HG03139 (cell line): ENCODE measurements around the gene CSNK1A1.
"Not testable (repeated sequence)": the region's sequence is repeated elsewhere in the genome, so short reads cannot be mapped to it uniquely, and the experiment has no call there.

ENCODE experiments used
- ATAC-seq: cut with Tn5 transposase; IDR thresholded peaks from one replicate; pipeline ENCODE4 v1.9.1; 2021; ENCODE audit not compliant: unreplicated experiment

Gene CSNK1A1

GRCh38 chr5:149535787-149536186 lies 15.5 kb downstream of the CSNK1A1 start:
- ATAC-seq: not testable (repeated sequence)

- ATAC-seq: no peak
Measured at GRCh38 chr5:149532413-149532812, 18.8 kb downstream of the CSNK1A1 start.

- no peak for ATAC-seq
Measured at GRCh38 chr5:149529463-149529862, 21.8 kb downstream of the CSNK1A1 start.

GRCh38 chr5:149528281-149529060 lies 22.8 kb downstream of the CSNK1A1 start:
- no peak for ATAC-seq

GRCh38 chr5:149526845-149527590 lies 24.2 kb downstream of the CSNK1A1 start:
- ATAC-seq: no peak

GRCh38 chr5:149521739-149522685 lies 29.2 kb downstream of the CSNK1A1 start:
- no peak for ATAC-seq

- no peak for ATAC-seq
Measured at GRCh38 chr5:149519601-149520000, 31.6 kb downstream of the CSNK1A1 start.

GRCh38 chr5:149518620-149519019 lies 32.6 kb downstream of the CSNK1A1 start:
- ATAC-seq: no peak

- no peak for ATAC-seq
Measured at GRCh38 chr5:149517461-149518122, 33.6 kb downstream of the CSNK1A1 start.

GRCh38 chr5:149514512-149514911 lies 36.7 kb downstream of the CSNK1A1 start:
- ATAC-seq: no peak

- not testable (repeated sequence) for ATAC-seq
Measured at GRCh38 chr5:149513372-149513947, 37.8 kb downstream of the CSNK1A1 start.

- ATAC-seq: no peak
Measured at GRCh38 chr5:149510136-149510535, 41.1 kb downstream of the CSNK1A1 start.

- no peak for ATAC-seq
Measured at GRCh38 chr5:149504677-149505076, 46.6 kb downstream of the CSNK1A1 start.

- ATAC-seq: no peak
Measured at GRCh38 chr5:149503006-149503405, 48.2 kb downstream of the CSNK1A1 start.

GRCh38 chr5:149500922-149501582 lies 50.2 kb downstream of the CSNK1A1 start:
- no peak for ATAC-seq

GRCh38 chr5:149498724-149499336 lies 52.4 kb downstream of the CSNK1A1 start:
- no peak for ATAC-seq

- no peak for ATAC-seq
Measured at GRCh38 chr5:149497357-149497756, 53.9 kb downstream of the CSNK1A1 start.

GRCh38 chr5:149496917-149497316 lies 54.3 kb downstream of the CSNK1A1 start:
- ATAC-seq: no peak

- no peak for ATAC-seq
Measured at GRCh38 chr5:149496166-149496565, 55.1 kb downstream of the CSNK1A1 start.
